Measurements from ENCODE around the gene CADPS.

The CADPS gene

DNA sequence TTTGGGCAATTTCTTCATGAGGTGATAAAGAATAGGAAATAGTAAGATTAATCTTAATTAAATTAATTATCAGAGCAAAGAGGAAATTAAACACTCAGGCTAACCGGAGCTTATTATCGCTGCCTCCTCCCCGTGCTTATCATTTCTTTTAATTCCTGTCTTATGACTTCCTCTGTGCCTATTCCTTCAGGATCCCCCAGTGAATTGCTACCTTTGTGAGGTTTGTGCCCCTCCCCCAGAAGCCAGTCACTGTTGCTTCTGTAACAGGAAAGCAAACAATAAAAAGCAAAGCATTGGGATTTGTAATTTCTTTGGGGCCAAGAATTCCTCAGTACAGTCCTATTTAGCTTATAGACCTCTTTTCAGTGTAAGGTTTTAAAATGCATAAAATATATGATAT, 164.5 kb downstream of the CADPS start:
- TF ChIP-seq, protein P1, sequence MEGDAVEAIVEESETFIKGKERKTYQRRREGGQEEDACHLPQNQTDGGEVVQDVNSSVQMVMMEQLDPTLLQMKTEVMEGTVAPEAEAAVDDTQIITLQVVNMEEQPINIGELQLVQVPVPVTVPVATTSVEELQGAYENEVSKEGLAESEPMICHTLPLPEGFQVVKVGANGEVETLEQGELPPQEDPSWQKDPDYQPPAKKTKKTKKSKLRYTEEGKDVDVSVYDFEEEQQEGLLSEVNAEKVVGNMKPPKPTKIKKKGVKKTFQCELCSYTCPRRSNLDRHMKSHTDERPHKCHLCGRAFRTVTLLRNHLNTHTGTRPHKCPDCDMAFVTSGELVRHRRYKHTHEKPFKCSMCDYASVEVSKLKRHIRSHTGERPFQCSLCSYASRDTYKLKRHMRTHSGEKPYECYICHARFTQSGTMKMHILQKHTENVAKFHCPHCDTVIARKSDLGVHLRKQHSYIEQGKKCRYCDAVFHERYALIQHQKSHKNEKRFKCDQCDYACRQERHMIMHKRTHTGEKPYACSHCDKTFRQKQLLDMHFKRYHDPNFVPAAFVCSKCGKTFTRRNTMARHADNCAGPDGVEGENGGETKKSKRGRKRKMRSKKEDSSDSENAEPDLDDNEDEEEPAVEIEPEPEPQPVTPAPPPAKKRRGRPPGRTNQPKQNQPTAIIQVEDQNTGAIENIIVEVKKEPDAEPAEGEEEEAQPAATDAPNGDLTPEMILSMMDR (IDR thresholded peaks at IDR 0.05; ENCODE audit: insufficient read depth, low read length, poor library complexity, severe bottlenecking): no peak
- Histone ChIP-seq H3K4me3 (replicated peaks; ENCODE audit: low read depth, low read length) (no peak overlapping the region), H3K27me3 (replicated peaks; ENCODE audit: control insufficient read depth, insufficient read depth, low read length) (no peaks in the 10 kb centered on the region), H3K36me3 (ENCODE audit: control insufficient read depth, insufficient read depth, low read length) (no peaks in the 10 kb centered on the region)
- DNase-seq (ENCODE audit: extremely low read depth, insufficient read length): no peak

DNA sequence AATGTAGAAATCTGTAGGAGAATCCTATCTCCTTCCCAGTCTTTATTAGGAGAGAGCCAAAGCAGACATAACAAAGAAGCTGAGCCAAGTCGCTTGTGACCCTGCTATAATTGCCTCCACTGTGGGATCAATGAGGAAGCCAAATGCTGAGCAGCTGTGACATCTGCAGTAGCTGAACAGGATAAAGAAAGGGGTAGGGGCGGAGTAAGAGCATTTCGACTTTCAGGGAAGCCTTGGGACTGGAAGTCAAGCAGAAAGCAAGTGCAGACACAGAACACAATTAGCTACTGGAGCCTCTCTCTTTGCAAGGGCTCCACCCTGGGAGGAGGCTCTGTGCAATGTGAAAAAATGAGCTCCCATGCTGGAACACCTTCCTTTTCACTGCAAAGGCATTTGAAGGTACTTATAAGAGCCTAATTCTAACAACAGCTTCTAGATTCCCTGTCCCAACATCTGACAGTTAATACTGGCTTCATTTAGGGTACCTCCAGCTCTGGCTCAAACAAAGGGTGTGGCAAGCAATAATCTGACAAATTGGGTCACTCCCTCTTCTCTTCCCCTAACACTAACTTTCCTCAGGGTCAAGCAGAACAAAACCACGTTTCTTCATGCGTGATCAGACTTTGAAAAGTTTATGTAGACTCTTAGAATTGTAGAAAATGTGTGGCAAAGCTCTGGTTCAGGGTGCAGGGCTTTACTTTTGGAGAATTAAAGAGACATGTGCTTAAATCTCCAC, 166.4 kb downstream of the CADPS start:
- TF ChIP-seq, protein P1 (IDR thresholded peaks at IDR 0.05; ENCODE audit: insufficient read depth, low read length, poor library complexity, severe bottlenecking): no peak
- Histone ChIP-seq H3K4me3 (replicated peaks; ENCODE audit: low read depth, low read length) (no peak overlapping the region), H3K36me3 (ENCODE audit: control insufficient read depth, insufficient read depth, low read length) (no peaks in the 10 kb centered on the region), H3K27me3 (replicated peaks; ENCODE audit: control insufficient read depth, insufficient read depth, low read length) (no peaks in the 10 kb centered on the region)
- DNase-seq (ENCODE audit: extremely low read depth, insufficient read length): no peak

DNA sequence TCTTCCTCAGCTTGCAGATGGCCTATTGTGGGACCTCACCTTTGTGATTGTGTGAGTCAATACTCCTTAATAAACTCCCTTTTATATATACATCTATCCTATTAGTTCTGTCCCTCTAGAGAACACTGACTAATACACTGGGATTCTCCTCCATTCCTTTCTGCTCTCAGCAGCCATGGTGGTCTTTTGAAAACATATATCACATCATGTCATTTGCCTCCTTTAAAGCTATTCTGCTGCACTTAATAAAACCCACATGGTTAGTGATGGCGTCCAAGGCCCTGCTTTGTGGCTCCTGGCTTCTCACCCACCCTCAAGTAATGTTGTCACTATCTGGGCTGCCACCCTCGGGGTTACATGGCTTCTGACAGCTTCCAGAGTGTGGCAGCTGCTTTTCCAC, 169.5 kb downstream of the CADPS start:
- H3K36me3 ChIP-seq (ENCODE audit: control insufficient read depth, insufficient read depth, low read length): no peaks in the 10 kb centered on the region
- DNase-seq (ENCODE audit: extremely low read depth, insufficient read length): no peak
- H3K27me3 ChIP-seq (replicated peaks; ENCODE audit: control insufficient read depth, insufficient read depth, low read length): no peaks in the 10 kb centered on the region; the same call in 1 of the 2 replicates
- TF ChIP-seq, protein P1 (IDR thresholded peaks at IDR 0.05; ENCODE audit: insufficient read depth, low read length, poor library complexity, severe bottlenecking): no peak
- no peak overlapping the region for H3K4me3 ChIP-seq (replicated peaks; ENCODE audit: low read depth, low read length)

DNA sequence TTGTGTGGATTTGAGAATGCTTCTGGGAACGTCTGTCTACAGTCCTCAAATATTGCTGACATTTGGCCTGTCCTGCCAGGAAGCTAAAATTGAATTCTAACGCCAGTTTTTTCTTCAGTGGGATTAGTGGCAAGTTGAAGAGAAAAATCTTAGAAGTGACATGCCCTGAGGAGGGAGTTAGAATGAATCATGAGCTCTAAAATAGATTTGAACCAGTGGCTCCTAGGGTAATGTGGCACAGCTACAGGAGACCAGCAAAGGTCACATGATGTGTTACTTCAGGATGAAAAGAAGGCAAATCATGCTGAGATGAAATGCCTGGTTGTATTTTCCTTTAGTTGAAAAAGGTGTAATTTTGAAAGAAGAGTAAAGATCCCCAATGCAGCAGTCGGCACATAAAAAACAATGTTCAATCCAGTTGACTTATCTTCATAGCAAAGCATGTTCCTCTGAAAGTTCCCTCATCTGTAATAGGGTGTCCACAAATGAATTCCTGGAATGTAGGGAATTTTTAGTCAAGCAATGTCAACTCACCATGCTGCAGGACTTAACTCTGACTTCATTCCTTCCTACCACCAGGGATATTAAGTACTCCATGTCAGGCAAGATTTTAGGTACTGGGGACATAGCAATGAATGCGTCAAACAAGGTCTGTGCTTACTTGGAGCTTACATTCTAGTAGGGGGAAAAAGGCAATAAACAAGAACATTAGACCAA, 171.6 kb downstream of the CADPS start:
- no peak overlapping the region for H3K4me3 ChIP-seq (replicated peaks; ENCODE audit: low read depth, low read length)
- H3K36me3 ChIP-seq (ENCODE audit: control insufficient read depth, insufficient read depth, low read length): no peaks in the 10 kb centered on the region
- DNase-seq (ENCODE audit: extremely low read depth, insufficient read length): no peak
- TF ChIP-seq, protein P1 (IDR thresholded peaks at IDR 0.05; ENCODE audit: insufficient read depth, low read length, poor library complexity, severe bottlenecking): no peak
- H3K27me3 ChIP-seq (replicated peaks; ENCODE audit: control insufficient read depth, insufficient read depth, low read length): no peaks in the 10 kb centered on the region; the same call in 1 of the 2 replicates

DNA sequence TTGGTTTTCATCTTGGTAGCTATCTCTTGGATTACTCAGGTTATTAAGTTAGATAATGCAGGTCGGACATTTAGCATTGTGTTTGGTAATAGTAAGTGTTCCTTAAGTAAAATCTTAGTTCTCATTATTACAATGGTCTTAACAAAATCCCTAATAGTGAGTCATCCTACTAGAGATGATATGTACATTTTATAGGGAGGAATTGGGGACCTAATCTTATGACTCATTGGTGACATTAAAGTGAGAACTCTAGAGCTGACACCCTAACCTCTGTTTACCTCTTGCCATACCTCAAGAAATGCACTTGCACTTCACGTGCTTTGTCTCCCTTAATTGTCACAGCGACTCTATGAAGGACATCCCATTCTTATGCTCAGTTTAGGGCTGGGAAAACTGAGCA, 174.9 kb downstream of the CADPS start:
- no peaks in the 10 kb centered on the region for H3K36me3 ChIP-seq (ENCODE audit: control insufficient read depth, insufficient read depth, low read length)
- no peak for DNase-seq (ENCODE audit: extremely low read depth, insufficient read length)
- no peaks in the 10 kb centered on the region; the same call in 1 of the 2 replicates for H3K27me3 ChIP-seq (replicated peaks; ENCODE audit: control insufficient read depth, insufficient read depth, low read length)
- H3K4me3 ChIP-seq (replicated peaks; ENCODE audit: low read depth, low read length): no peak overlapping the region
- TF ChIP-seq, protein P1 (IDR thresholded peaks at IDR 0.05; ENCODE audit: insufficient read depth, low read length, poor library complexity, severe bottlenecking): no peak

All from GM06990 (cell line).